GM18520 (cell line): ENCODE results near the gene ZNF550.
A peak's percentile ranks its signal among the peaks of the same experiment; 100 is the strongest.
"Not testable (repeated sequence)": the region's sequence is repeated elsewhere in the genome, so short reads cannot be mapped to it uniquely, and the experiment has no call there.

Experiments
- ATAC-seq: cut with Tn5 transposase; IDR thresholded peaks from one replicate; pipeline ENCODE4 v1.9.1; 2021; ENCODE audit not compliant: unreplicated experiment

ZNF550 gene

GRCh38 chr19:57537953-57538547, 21.6 kb downstream of the ZNF550 start:
- ATAC-seq = no peak

DNA sequence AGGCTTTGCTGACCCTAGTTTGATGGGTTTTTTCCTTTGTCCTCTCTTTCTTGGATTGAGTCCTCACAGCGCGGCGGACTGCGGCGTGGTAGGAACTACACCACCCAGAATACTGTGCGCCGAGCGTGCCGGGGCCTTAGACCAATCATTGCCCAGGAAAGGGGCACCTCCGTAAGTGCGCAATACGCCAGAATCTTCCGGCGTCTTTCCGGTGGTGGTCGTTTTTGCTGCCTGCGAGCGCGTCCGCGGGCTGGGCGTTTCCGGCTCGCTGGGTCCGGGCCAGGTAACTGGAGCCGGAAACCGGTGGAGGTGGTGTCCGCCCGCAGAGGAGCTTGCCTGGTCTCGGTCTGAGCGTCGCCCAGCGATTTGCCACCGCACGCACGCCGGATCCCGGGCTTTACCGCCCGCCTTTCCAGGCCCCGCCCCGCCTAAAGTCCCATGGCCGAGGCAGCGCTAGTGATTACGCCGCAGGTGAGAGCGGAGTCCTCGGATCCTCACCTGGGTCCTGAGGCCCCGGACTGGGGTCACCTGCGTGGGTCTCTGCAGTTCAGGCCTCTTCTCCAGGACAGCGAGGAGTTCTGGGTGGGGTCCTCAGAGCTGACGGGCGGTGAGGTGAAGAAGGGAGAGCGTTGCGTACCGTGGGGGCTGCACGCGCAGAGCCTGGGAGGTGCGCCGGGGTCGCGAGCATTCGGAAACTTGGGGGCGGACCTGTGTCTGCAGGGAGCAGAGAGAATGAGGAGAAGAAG, 32.4 kb downstream of the ZNF550 start, which contains the start of gene ZNF549:
TSS of gene ZNF549 (plus strand) at position 221 of the 746 bp plus-strand sequence. CDS start at position 439, 218 bp downstream.
- peak; percentile 84 for ATAC-seq

GRCh38 chr19:57518021-57518420, 41.6 kb downstream of the ZNF550 start:
- not testable (repeated sequence) for ATAC-seq

DNA sequence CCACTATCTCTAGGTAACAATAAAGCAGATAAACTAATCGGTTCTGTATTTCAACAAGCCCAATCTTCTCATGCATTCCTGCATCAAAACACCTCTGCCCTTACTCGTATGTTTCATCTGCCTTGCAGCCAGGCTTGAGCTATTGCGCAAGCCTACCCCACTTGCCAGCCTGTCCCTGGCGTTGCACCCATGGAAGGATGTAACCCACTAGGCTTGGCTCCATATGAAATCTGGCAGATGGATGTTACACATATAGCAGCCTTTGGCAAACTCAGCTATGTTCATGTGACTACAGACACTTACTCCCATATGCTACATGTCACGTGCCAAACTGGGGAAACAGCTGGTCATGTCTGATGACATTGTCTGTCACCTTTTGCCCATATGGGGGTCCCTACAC, 44.4 kb downstream of the ZNF550 start:
- ATAC-seq = no peak

DNA sequence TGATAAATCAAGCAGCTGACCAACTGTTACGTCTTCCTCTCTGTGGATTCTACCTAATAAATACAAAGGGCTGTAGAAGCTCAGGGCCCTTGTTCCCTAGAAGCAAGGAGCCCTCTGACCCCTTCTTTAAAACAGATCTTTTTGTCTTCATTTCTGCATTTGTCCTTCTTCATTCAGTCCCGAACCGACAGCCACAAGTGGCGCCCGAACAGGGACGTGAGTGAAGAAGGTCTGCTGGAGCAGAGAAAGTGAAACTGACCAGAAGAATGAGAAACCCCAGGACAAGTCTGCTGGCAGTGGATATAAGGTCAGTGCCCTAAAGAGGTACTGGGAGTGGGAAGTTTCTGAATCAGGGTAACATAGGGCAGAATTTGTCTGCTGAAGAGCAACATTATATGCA, 46.8 kb downstream of the ZNF550 start:
- no peak for ATAC-seq

DNA sequence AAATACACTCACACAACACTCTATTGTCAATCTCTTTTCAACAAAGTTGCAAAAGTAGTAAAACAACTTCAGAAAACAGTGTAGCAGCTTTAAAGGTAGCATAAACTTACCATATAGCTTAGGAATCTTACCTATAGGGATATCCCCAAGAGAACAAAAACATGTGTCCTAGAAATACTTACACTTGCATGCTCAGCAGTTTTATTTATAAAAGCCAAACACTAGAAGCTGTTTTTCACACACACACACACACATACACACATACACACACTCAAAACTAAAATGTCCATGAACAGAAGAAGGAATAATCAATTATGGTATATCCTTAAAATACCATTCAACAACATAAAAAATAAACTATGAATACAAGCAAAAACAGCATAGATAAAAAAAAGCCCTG, 48.2 kb downstream of the ZNF550 start:
- no peak for ATAC-seq

GRCh38 chr19:57506163-57506562, 53.5 kb downstream of the ZNF550 start:
- ATAC-seq = no peak

GRCh38 chr19:57500400-57500799, 59.3 kb downstream of the ZNF550 start:
- ATAC-seq = not testable (repeated sequence)

DNA sequence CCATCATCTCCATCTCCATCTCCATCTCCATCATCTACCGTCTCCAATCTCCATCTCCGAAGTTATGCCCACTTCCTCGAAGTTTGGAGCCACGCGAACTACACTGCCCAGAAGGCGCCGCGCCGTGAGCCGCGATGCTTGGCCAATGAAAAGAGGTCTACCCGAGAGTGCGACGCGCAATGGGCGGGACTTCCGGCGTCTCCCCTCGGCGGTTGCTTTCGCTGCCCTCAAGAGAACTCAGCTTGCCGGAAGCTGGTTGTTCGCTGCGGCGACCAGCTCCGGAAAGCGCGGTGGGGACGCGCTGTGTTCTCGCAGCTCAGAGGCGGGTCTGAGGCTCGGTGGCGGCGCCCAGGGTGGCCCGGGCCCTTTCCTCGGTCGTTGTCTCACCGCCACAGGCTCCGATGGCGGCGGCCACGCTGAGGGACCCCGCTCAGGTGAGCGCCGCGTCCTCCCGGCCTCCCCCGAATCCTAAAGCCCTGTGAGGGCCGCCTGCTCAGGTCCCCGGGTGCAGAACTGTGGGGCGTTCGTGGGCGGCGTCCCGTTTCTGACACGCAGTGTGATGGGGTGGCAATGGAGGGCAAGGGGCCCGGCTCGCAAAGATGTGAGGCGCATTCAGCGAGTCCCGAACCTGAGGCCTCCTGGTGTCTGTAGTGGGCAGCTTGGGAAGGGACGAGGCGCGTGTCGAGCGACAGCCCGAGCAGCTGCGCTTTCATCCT, 59.8 kb downstream of the ZNF550 start, which contains the start of gene ZNF773:
TSS of gene ZNF773 (plus strand) at position 259 of the 716 bp plus-strand sequence. CDS start at position 402, 143 bp downstream.
- peak; percentile 99 for ATAC-seq

DNA sequence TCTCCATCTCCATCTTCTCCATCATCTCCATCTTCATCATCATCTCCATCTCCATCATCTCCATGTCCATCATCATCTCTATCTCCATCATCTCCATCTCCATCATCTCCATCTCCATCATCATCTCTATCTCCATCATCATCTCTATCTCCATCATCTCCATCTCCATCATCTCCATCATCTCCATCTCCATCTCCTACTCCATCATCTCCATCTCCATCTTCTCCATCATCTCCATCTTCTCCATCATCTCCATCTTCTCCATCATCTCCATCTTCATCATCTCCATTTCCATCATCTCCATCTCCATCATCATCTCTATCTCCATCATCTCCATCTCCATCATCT, 60.4 kb downstream of the ZNF550 start:
- not testable (repeated sequence) for ATAC-seq

- ATAC-seq = not testable (repeated sequence)
These were observed 71.4 kb downstream of the ZNF550 start for GRCh38 chr19:57488299-57488644.

- ATAC-seq = peak; percentile 95
These were observed 72.0 kb downstream of the ZNF550 start, which contains the start of gene ZNF419 for GRCh38 chr19:57487477-57488298. TSS of gene ZNF419 (plus strand) at chr19:57487750. CDS start at chr19:57487951, 201 bp downstream.
